ENCODE measurements around the gene FOXN1.
A peak's percentile ranks its signal among the peaks of the same experiment; 100 is the strongest.
"Not testable (repeated sequence)": the region's sequence is repeated elsewhere in the genome, so short reads cannot be mapped to it uniquely, and the experiment has no call there.

The FOXN1 gene

DNA sequence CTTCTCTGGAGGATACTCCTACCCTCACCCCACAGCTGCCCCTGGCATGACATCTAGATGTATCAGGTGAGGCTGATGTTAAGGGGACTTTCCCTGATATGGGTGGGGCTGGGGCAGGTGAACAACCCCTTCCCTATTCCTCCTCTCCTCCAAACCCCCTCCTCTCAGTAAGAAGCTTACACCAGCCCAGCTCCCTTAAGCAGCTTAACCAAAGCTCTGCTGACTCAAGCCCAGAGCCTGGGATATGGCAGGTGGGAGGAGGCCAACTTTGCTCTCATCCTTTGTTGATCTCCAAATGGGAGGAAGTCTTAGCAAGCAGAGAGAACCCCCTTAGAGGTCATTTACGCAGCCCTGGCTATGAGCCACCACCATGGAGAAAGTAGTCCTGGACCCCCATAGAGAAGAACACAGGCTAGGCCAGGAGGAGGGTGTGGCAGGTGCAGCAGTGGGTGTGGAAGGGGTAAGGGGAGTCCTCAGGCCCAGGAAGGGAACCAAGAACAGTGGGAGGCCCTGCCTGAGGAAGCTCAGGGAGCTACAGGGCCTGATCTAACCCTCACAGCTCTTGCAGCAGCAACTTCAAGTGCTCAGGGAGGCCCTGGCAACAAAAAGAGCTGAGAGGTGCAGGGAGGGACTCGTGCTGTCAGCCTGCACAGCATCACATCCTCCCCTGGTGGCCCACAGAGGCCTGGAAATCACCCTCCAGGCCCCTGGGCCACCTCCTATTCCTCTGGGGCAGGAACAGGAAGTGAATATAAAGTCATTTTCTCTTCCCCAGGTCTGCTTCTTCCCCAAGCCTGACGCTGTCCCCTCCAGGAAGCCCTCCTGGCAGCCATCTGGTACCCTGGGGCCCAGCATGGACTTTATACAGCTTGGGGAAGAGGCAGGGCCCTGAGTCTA, 43.3 kb downstream of the FOXN1 start:
- peak; percentile 77 for DNase-seq

DNA sequence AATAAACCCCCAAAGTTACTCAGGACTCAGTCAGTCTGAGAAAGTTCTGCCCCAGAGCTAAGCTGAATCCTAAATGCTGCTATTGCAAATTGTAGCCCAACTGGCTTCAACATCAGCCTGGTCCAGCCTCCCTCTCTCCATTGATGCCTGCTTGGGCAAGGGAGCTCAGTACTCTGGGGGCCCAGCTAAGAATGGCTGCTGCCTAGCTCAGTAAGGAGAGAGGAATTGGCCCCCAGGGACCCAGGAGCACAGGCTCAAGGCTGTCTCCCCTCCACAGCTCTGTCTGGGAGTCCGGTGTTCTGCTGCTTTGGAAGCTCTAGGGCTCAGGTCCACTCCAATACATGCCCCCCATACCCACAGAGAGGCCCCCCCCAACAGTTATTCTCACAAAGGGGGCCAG, 44.7 kb downstream of the FOXN1 start:
- no peak for DNase-seq

DNA sequence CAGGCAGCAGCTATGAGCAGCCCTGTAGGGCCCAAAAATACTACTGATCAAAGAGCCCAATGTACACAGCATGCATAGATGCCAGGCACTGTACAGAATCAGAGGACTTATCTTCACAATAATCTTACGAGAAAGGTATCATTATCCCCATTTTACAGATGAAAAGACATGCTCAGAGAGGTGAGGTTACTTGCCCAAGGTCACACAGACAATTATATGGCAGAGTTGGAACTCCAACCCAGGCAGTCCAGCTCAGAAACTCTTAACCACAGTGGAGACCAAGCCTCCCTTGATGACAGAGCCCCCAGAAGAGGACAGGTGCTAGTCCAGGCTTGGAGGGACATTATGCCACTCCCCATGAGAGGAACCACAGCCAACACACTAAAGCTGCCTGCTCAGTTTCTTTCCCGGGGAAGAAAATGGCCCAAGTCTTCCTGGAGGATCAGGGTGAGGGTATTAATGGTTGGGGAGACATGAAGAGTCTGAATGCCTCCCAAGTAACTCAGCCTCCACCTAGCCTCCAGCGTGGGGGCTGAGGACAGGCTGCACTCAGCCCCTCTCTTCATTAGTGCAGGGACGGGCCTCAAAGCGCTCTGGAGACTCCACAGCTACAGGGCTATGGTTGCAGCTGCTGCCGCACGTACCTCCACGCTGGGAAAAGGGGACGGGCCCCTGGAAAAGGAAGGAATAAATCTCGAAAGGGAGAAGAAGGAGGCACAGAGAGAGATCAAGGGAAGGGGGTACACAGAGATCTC, 45.5 kb downstream of the FOXN1 start:
- no peak for DNase-seq

DNA sequence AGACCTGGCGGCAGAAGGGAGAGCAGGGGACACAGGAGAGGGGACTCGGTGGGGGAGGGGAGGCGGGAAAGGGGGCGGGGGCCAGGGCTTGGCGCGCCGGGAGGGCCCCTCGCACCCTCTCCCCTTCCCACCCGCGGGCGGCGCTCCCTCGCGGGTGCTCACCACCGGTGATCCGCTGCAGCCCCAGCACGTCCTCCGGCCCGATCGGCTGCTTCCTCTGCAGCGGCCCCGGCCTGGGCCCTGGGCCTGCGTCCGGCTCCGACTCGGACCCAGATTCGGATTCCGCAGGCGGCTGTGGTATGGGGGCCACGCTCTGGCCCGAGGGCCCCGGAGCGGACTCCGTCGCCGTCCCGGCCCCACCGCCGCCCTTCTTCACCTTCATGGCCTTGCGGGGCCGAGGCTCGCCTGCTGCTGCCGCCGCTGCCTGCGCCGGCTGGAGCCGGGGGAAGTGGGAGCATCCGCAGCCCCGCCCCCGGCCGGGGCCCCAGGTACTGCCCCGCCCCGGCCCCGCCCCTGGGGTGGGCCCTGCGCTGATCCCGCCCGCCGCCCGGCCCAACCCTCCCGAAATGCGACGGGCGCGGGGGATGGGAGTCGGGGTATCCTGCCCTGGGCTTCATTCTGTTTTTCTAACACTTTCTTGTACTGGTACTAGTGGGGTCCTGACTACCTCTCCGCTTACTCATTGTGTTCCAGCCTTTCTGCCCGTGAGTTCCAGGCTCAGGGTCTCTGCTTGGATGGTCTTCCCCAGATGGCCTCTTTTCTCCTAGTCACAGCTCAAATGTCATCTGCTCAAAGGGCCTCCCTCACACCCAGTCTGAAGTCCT, 46.2 kb downstream of the FOXN1 start, which contains the start of gene UNC119:
Gene UNC119 (minus strand): TSS at position 449 of the 824 bp plus-strand sequence. CDS start 67 bp downstream, at position 382.
- DNase-seq = peak; percentile 77

DNA sequence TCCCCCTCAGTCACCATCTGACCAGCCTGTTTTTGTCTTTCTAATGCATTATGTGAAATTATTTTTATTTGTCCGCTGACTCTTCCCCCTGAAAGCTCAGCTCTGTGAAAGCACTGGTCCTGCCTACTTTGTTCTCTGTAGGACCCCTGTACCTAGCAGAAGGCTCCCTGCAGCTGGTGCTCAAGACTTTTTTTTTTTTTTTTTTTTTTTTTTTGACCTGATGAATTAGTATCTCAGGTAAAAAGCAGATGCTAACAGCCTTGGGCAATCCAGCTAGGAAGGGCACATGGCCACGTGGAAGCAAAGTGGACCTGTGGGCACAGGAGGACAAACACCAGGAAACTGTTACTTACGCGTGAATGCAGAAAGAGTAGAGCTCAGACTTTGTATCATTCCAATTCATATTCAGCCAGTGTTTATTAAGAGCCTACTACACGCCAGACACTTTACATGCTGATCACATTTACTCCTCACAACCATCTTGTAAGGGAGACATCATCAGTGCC, 46.9 kb downstream of the FOXN1 start:
- DNase-seq = no peak

DNA sequence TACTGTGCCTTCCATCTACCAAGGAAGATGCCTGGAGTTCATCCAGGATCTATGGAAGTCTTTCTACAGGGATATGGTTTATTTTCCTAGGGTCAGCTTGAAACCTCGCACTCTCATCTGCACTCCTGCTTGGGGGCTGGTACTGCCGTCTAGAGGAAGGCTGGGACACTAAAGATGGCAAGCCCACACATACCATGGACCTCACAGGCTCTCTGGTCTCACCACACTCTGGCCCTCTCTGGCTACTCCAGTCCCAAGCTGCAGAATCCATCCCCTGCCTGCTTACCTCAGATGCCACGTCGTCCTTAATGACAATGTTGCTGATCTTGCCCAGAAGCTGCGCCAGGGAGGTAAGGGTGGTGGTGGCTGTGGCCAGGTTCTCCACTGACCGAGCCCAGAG, 48.4 kb downstream of the FOXN1 start:
- no peak for DNase-seq

DNA sequence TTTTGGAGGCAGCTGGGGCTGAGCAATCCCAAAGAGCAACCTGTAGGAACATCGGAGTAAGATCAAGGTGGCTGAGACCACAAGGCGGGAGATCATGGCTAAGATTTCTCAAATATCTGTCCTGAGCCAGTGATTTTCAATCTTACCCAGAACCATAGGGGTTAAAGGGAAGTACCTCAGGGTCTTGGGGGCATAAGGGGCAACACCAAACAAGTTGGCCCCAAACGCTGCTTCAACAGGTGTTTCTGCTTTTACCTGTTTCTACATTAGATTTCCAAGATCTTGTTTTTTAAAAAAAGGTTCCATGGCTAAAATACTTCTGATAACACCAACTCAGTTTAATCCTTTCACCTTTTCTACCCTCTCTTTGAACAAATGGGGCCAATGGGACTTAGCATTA, 48.9 kb downstream of the FOXN1 start:
- DNase-seq = no peak

DNA sequence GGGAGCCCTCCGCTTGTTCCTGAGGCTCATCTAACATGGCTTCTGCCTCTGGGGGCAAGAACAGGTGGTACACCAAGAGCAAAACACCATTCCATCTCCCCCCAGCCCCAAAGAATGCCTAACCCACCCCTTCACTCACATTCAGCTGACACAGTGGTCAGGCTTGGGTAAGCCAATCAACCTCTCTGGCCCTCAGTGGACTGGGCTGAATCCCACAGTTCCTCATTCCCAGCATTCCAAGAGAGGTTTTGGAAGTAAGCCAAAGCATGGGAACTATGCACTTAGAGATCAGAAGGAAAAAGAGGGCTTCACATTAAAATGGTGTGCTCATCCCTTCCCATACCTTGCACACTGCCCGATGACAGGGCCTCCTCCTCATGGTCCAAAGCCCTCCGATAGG, 57.3 kb downstream of the FOXN1 start:
- no peak for DNase-seq

DNA sequence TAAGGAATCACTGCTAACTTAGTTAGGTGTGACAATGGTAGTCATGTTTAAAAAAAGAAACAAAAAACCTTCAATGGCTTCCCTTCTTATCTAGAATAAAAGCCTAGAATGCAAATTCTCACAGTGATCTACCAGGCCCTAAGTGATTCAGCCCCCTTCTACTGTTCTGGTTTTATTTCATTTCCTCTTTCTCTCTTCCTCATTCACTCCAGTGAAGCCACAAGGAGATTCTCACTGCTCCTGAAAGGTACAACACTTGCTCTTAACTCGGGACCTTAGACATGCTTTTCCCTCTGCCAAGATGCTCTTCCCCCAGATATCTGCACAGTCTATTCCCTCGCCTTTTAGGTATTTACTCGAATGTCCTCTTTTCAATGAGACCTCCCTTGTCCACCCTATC, 61.5 kb downstream of the FOXN1 start:
- no peak for DNase-seq

DNA sequence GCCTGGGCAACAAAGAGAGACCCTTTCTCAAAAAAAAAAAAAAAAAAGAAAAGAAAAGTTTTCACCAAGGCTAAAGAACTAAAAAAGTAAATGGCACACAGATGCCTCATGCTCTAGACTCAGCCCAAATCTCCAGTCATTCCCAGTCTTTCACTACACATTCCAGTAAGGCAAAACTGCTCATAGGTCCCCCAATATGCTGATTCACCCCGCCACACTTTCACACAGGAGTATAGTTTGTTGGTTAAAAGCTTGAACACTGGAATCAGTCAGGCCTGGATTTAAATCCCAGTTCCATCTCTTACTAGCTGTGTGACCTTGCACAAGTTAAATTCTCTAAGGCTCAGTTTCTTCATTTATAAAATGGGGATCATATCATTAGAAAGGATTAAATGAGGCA, 63.3 kb downstream of the FOXN1 start:
- no peak for DNase-seq

DNA sequence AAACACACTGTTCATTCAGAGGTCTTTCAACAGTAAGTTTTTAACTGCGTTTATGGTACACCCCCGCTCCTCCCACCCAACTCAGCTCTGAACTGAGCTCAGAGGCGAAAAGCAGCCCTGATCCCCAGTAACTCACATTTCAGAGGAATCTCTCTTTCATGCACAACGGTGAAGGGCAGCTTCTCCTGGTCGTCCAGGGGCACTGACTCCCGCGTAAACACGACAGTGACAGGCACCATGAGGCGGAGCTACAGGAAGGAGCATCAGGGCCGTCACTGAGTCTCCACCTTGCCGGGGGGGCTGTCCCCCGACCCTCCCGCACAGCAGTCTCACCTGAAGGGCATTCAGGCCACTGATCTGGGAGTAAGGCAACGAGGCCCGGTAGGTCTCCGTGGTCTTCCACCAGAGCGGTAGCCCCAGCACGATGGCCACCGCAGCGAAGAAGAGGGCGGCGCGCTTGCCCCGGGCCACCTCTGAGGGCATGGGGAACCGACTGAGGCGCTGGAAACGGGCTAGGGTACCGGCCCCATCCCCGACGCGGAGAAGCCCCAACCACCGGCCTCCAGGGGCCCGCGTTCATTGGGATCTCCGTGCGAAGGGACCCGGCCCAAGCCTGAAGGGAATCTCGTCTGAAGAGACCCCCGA, 64.7 kb downstream of the FOXN1 start:
- peak; percentile 44 for DNase-seq

DNA sequence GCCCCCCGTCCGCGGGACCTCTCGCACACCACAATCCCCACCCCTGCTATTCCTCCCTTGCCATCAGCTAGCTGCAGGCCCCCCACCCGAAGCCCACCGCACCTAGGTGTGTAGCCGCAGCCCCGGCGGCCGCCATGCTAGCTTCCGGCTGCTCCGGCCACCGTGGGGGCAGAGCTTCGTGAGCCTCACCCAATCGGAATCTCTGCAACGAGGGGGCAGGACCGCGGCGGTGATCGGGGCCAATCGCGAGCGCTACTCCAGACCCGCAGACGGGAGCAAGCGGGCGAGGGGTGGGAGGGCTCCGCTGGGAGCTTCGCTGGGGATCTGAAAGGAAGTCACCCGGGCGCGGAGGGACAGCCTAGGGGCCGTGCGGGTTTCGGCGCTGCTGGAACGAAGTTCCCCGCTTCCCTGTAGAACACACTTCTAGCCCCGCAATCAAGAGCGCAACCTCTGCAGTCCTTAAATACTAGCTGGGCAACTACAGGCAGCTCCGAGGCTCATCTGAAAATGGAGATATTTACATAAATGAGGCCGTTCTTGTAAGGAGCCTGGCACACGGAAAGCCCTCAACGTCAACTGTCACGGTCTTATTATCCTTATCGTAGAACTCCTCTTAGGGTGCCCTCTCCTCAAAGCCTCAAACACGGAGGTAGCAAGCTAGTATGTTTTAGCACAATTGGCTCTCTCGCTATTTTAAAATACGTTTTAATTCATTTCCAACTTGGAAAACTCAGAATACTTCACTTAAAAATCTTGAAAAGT, 65.4 kb downstream of the FOXN1 start, which contains the start of gene PIGS:
Gene PIGS (minus strand): TSS at position 164 of the 762 bp plus-strand sequence. CDS start 28 bp downstream, at position 136.
- peak; percentile 96 for DNase-seq

DNA sequence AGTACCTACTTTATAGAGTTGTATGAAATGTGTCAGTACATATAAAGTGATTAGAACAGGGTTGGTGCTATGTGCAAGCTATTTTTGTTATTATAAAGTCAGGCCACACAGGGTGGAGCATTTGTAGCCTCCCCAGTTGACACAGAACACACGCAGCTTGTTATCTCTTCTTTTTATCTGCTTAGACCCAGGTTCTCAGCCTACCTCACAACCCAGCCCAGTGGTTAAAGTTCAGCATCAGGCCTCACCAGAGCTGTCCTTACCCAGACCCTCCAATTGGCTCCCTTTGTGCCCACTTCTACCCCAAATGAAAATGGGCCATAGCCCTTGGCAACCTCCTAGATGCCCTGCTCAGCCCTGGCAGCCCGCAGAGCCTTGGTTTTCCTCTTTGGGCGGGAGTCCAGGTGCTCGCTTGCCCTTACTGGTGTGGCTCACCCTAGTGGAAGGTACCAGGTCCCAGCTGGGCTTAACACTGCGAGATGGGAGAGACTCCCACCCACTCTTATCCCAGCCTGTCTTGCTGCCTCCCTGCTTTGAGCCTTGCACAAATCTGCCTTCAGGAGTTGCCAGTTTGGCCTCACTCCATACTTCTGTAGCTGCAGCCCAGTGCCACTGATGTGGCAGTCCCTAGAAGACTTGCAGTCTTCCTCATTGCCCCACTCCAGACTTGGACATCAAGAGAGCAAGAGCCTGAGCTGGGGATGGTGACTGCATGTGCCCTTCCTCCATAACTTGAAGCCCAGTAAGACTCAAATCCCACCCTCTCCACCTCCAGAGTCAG, 66.3 kb downstream of the FOXN1 start:
- no peak for DNase-seq

DNA sequence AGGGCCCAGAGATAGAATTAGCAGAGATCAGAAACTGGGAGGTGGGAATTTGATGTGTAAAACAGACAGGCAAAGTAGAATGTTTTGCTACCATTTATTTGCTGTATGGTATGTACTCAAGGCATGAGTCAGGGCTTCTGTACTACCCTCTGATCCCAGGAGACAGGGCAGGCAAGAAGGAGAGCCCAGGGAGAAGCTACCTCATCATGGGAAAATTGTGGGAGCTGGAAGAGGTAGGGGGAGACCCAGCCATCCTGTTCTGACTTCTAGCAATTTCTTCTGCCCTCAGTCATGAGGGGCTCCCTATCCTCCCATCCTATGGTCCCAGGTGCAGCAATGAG, 66.9 kb downstream of the FOXN1 start:
- DNase-seq = no peak

DNA sequence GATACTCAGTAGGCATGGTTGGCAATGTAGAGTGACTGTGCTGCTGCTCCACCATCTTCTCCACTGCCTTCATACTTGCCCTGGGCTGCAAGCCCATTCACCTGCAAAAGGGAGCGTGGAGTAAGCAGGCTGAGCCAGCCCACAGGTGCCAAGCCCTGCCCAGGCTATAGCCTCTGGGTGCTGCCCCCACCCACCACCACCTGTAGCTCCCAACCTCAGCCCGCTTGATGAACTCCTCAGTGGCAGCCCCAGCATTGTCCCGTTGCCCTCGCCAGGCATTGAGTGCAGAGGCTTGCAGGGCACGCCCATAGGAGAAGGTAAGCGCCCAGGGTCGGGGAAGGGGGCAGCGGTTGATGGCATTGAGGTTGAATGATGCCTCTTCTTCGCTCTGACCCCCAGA, 67.4 kb downstream of the FOXN1 start:
- DNase-seq = no peak

DNA sequence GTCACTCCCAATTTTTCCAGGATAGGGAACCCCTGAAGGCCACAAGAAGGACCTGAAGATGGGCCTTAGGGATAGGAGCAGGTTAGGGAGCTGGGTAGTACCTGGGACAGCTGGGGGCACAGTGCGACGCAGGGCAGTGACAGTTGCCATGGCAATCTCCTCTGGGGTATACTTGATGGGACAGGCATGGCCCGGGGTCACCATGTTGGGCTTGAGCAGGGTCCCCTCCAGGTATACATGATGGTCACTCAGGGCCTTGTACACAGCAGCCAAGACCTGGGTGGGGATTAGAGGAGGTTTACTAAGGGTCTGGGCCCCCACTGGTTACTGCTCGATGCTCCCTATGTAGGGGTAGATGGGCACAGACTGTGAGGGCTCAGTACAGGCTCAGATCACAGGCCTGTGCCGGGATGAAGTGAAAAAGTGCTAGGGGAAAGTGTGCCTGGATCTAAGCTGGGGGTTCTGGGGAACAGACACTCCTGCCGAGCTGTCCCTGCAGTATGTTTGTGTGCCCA, 67.9 kb downstream of the FOXN1 start:
- no peak for DNase-seq

DNA sequence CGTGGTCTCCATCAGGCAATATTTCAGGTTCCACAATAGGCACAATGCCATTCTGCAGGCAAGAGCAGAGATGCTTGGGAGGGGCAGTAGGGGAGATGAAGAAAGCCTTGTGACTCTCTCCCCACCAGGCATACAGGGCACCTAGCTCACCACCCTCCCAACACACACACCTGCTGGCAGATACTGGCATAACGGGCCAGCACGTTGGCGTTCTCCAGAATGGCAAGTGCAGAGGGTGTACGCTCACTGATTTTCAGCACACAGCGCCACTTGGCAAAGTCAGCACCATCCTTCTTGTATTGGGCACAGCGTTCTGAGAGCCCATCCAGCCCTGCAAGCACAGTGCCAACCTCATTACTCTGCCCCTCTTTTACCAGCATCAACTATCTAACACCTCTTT, 68.4 kb downstream of the FOXN1 start:
- DNase-seq = no peak

DNA sequence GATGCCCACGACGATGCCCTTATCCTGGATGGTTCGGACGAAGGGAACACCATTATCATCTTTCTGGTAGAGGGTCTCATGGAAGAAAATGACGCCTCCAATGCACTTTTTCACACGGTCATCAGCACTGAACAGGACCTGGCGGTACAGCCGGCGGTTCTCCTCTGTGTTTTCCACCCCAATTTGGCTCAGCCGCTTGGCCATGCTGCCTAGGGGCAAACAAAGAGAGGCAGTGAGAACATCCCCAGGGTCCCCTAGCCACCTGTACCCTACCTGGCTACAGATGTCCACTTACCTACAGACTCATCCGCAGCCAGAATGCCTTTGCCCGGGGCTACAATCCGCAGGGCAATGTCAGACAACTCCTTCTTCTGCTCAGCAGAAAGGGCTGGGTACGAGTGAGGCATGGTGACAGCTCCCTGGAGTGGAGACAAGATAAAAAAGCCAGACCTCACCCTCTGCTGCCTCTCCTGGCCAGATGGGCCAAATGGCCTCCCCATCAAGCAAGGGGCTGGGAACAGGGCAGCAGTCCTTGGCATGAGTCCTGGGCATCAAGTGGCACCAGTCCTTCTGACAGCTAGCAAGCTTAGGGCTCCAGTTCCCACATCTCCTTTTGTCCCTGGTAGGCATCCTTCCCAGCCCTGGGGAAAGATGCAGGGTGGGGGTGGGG, 69.1 kb downstream of the FOXN1 start:
- DNase-seq = no peak

DNA sequence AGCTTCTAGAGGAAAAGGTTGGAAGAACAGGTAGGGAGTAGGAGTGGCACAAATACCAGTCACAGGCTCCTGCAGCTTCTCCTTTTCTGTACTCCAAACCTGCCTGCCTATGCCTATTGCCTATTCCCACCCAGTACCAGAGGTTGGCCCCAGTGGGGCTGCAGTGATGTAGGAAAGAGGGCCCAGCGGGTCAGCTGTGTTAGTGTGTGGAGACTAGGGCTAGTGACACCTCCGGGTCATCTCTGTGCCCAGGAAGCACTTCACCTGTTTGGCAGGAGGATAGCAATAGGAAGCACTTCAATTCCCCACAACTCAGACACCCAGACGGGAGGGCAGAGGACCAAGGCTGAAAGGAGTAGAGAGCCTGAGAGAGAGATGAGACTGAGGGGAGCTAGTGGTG, 69.9 kb downstream of the FOXN1 start:
- not testable (repeated sequence) for DNase-seq
